GM12865 (cell line): ENCODE results near the gene AP3S2.

ENCODE experiments used
- DNase-seq: peaks from one replicate; pipeline ENCODE4 v3.0.0; 2010; ENCODE audit warnings: low read depth
- H3K4me3 ChIP-seq: 2 replicates; pipeline ENCODE4 v1.5.1; 2011; ENCODE audit warnings: mild to moderate bottlenecking, low read depth, low read length, control low read depth
- TF ChIP-seq, protein P1 (sequence below): IDR thresholded peaks from 2 replicates; pipeline ENCODE4 v1.5.1; 2011; ENCODE audit warnings: low read length, control low read depth, low read depth, inconsistent platforms; ENCODE audit not compliant: insufficient read depth; ENCODE audit errors: missing control alignments

AP3S2 gene

DNA sequence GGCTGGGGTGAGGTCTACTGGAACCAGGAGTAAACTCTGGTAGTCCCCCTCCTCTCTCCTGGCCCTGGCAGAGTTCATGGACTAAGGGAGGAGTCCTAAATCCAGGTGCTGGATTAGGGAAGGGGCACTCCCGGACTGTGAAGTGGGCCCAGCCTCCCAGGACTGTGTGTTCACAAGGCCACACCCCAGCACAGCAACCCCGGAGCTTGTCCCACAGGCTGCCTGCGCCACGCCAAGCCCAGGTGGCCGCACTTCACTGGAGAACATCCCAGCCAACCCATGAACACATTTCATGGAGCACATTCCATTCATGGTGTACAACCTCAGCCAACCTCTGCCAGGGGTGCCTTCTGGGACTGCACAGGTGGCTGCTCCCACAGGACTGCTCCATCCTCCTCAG, 10.7 kb upstream of the AP3S2 start:
- H3K4me3 ChIP-seq, result no peak overlapping the region
- TF ChIP-seq, protein P1, sequence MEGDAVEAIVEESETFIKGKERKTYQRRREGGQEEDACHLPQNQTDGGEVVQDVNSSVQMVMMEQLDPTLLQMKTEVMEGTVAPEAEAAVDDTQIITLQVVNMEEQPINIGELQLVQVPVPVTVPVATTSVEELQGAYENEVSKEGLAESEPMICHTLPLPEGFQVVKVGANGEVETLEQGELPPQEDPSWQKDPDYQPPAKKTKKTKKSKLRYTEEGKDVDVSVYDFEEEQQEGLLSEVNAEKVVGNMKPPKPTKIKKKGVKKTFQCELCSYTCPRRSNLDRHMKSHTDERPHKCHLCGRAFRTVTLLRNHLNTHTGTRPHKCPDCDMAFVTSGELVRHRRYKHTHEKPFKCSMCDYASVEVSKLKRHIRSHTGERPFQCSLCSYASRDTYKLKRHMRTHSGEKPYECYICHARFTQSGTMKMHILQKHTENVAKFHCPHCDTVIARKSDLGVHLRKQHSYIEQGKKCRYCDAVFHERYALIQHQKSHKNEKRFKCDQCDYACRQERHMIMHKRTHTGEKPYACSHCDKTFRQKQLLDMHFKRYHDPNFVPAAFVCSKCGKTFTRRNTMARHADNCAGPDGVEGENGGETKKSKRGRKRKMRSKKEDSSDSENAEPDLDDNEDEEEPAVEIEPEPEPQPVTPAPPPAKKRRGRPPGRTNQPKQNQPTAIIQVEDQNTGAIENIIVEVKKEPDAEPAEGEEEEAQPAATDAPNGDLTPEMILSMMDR, result no peak
- DNase-seq, result no peak

GRCh38 chr15:89903858-89904130, 10.0 kb upstream of the AP3S2 start:
- no peak overlapping the region for H3K4me3 ChIP-seq
- no peak for DNase-seq
- TF ChIP-seq, protein P1, result no peak

DNA sequence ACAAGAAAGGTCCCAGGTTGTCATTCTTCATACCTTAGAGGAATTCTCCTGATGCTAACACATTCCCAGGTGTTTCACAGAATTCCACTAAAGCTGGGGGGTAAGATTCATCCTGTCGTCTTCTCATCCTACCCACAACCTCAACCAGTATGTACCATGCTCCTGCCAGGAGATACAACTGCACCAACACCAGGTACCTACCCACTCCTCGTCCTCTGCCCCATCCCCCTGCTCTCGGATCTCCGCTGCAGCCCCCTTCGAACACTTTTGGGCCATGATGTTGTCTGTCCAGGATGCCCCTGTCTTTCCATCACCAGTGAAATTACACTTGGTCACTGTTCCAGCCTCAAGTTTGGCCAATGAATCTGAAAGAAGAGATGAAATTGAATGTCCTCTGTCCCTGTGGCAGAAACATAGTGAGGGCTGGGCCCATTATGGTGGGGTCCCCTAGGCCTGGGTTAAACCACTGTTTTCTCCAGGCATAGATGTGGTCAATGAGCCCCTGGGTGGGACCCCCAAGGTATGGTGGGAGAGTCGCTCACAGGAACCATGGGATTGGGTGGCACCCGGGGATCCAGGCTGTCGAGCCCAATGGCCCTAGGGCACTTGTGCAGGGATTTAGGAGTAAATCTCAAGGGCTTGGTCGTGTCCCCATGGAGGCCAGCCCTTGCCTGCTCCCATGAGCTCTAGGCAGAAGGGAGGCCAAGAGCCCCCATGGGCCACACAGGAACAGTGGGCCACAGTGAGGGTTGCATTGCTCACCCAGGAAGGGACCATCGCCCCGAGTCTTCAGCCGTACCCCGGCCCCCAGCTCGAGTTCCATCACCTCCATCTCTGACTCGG, 9.4 kb upstream of the AP3S2 start:
- no peak for DNase-seq
- no peak overlapping the region for H3K4me3 ChIP-seq
- TF ChIP-seq, protein P1, result no peak

DNA sequence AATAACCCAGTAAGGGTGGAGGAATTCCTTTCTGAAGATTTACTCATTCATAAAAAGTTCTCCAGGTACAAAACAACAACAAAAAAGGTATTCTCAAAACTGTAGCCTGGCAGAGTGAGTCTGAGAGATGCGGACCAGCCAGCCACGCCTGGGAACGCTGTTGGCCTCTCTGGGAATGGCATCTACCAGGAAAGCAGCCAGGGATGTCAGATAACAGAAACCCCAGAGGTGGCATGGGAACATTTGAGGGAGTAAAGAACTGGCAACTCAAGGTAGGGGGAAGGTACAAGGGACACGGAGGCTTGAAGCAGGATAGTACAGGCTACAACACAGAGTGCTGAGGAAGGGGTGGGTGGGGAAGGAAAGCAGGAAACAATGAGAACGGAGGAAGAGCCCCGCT, 7.1 kb upstream of the AP3S2 start:
- TF ChIP-seq, protein P1, result no peak
- H3K4me3 ChIP-seq, result no peak overlapping the region
- no peak for DNase-seq

- DNase-seq, result no peak
- TF ChIP-seq, protein P1, result no peak
- H3K4me3 ChIP-seq, result no peak overlapping the region
These were observed 6.3 kb upstream of the AP3S2 start for GRCh38 chr15:89899951-89900567.

GRCh38 chr15:89899295-89899945, 5.6 kb upstream of the AP3S2 start:
- DNase-seq, result peak; percentile 30
- no peak overlapping the region for H3K4me3 ChIP-seq
- TF ChIP-seq, protein P1, result no peak
